ENCODE measurements around the gene ANK2. TPM values are rescaled to one million over a fixed set of nuclear protein-coding genes. Genes with fewer than 3 reads are reported as not detected.

Gene ANK2
- total RNA-seq, 1 donor from 2014 or later = 14.0 TPM

DNA sequence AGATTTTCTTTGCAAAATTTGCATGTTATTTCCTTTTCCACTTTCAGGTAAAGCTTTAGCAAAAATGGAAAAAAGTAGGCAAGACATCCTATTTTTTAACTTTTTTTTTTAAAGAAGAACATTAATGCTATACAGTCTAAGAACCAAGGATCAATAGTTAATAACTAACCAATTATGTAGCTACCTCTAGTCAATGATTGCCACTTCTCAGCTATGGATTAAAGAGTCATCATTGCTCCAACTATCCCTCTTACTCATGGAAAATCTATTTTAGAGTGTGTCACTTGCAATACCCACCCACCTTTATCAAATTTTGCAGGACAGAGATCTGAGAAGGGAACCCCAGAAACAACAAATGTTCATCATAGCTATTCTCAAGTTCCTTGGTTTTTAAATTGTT lies 223.1 kb downstream of the ANK2 start:
- no peaks in the 10 kb centered on the region for H3K9me3 ChIP-seq
- intact Hi-C loops (cut with DNase I) = no loop called here

GRCh38 chr4:113273721-113274220 lies 224.3 kb downstream of the ANK2 start:
- Histone ChIP-seq H3K36me3 (no peaks in the 10 kb centered on the region), H3K27ac (no peak overlapping the region), H3K9me3 (no peaks in the 10 kb centered on the region), H3K4me1 (no peaks in the 10 kb centered on the region), H3K4me3 (no peak overlapping the region), H3K27me3 (ENCODE audit: low read depth) (no peaks in the 10 kb centered on the region)
- no peak for ATAC-seq
- DNase-seq = no peak
- intact Hi-C loops (cut with DNase I) = no loop called here
- no peak for TF ChIP-seq CTCF (IDR thresholded peaks at IDR 0.05)

More for the DNA sequence above, 223.1 kb downstream of the ANK2 start:
- no peak overlapping the region for H3K27ac ChIP-seq
- H3K27me3 ChIP-seq (ENCODE audit: low read depth) = no peaks in the 10 kb centered on the region
- TF ChIP-seq CTCF (IDR thresholded peaks at IDR 0.05) = no peak
- H3K4me3 ChIP-seq = no peak overlapping the region
- no peak for DNase-seq
- no peaks in the 10 kb centered on the region for H3K4me1 ChIP-seq
- H3K36me3 ChIP-seq = no peaks in the 10 kb centered on the region
- no peak for ATAC-seq

GRCh38 chr4:113276464-113277170 lies 227.2 kb downstream of the ANK2 start:
- no peaks in the 10 kb centered on the region for H3K27me3 ChIP-seq (ENCODE audit: low read depth)
- H3K36me3 ChIP-seq = no peaks in the 10 kb centered on the region
- no peak for TF ChIP-seq CTCF (IDR thresholded peaks at IDR 0.05)
- DNase-seq (no peak), ATAC-seq (no peak)
- H3K27ac ChIP-seq = no peak overlapping the region
- no peak overlapping the region for H3K4me3 ChIP-seq
- no peaks in the 10 kb centered on the region for H3K4me1 ChIP-seq
- intact Hi-C loops (cut with DNase I) = no loop called here
- H3K9me3 ChIP-seq = no peaks in the 10 kb centered on the region

GRCh38 chr4:113278324-113278934 lies 229.0 kb downstream of the ANK2 start:
- Histone ChIP-seq H3K9me3 (no peaks in the 10 kb centered on the region), H3K4me3 (no peak overlapping the region), H3K27me3 (ENCODE audit: low read depth) (no peaks in the 10 kb centered on the region), H3K4me1 (no peaks in the 10 kb centered on the region), H3K36me3 (no peaks in the 10 kb centered on the region), H3K27ac (no peak overlapping the region)
- DNase-seq = peak; percentile 48
- peak; percentile 80 for TF ChIP-seq CTCF (IDR thresholded peaks at IDR 0.05)
- ATAC-seq = peak; percentile 84 to 89
- intact Hi-C loops (cut with DNase I) = no loop called here

DNA sequence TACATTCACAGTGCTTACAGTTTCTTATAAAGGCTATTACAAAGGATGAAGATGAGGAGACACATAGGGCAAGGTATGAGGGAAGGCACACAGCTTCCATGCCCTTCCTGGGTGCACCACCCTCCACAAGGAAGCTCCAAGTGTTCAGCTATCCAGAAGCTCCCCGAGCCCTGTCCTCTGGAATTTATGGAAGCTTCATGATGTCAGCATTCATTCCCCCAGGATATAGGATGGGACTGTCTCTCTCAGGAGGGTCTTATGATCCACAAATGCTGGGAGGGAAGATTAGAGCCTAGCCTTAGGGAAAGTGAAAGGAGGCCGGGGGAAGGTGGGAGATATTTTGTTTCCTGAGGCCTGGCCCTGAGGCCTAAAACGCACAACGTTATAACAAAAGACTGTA lies 236.0 kb downstream of the ANK2 start:
- ATAC-seq (no peak), DNase-seq (no peak)
- Histone ChIP-seq H3K27me3 (ENCODE audit: low read depth) (no peaks in the 10 kb centered on the region), H3K4me1 (no peaks in the 10 kb centered on the region), H3K4me3 (no peak overlapping the region), H3K36me3 (no peaks in the 10 kb centered on the region), H3K27ac (no peak overlapping the region), H3K9me3 (no peaks in the 10 kb centered on the region)
- TF ChIP-seq CTCF (IDR thresholded peaks at IDR 0.05) = no peak
- intact Hi-C loops (cut with DNase I) = no loop called here
